ENCODE results near the gene RXRA. TPM values are rescaled to one million over a fixed set of nuclear protein-coding genes. Genes with fewer than 3 reads are reported as not detected.

RXRA gene
- polyA plus RNA-seq, 1 experiment, result 5.3 TPM

GRCh38 chr9:134283111-134283515 is 43.1 kb upstream of the RXRA start:
- Histone ChIP-seq H3K4me3 (ENCODE audit: low read depth, low read length) (no peak overlapping the region), H3K27ac (ENCODE audit: low read depth, low read length) (no peak overlapping the region), H3K9me3 (ENCODE audit: control insufficient read depth, insufficient read depth, low read length) (peaks cover 8% of the 10 kb centered on the region), H3K27me3 (ENCODE audit: control insufficient read depth, insufficient read depth, low read length) (peaks cover 32% of the 10 kb centered on the region)
- DNase-seq (ENCODE audit: low read depth, low spot score), result peak; percentile 13
- CTCF ChIA-PET, result no interaction called here
- POLR2A ChIA-PET, result no interaction called here
- TF ChIP-seq, protein P1, sequence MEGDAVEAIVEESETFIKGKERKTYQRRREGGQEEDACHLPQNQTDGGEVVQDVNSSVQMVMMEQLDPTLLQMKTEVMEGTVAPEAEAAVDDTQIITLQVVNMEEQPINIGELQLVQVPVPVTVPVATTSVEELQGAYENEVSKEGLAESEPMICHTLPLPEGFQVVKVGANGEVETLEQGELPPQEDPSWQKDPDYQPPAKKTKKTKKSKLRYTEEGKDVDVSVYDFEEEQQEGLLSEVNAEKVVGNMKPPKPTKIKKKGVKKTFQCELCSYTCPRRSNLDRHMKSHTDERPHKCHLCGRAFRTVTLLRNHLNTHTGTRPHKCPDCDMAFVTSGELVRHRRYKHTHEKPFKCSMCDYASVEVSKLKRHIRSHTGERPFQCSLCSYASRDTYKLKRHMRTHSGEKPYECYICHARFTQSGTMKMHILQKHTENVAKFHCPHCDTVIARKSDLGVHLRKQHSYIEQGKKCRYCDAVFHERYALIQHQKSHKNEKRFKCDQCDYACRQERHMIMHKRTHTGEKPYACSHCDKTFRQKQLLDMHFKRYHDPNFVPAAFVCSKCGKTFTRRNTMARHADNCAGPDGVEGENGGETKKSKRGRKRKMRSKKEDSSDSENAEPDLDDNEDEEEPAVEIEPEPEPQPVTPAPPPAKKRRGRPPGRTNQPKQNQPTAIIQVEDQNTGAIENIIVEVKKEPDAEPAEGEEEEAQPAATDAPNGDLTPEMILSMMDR (IDR thresholded peaks at IDR 0.05; ENCODE audit: low read depth, low read length), result no peak

DNA sequence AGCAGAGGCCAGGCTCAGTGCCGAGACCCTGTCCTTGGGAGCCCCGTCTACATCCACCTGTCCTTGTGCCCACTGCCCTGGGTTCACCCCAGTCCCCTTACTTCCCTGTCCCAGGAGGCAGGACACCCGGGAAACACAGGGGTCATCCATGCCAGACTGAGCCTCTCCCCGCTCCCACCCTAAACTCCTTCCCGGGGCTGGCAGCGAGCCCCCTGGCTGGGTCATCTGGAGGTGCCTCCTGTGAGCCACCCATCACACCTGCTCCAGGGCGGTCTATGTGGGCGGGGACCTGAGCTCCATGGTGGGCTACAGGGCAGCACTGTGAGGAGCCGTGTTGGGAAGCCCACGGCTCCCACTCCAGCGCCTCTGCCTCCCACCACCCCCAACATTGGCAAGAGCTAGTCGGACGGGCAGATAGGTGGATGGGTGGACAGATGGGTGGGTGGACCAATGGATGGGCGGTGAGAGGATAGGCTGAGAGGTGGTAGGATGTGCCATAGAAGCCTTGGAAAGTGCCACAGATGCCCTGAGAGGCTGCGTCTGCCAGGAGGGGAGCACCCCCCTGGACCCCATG is 42.5 kb upstream of the RXRA start:
- POLR2A ChIA-PET, result interaction anchor here (0.5 kb wide), 1 partner anchor 310 kb away, joined by 3 read pairs; no protein-coding TSS in a partner anchor
- CTCF ChIA-PET, result no interaction called here
- H3K27me3 ChIP-seq (ENCODE audit: control insufficient read depth, insufficient read depth, low read length), result peaks cover 27% of the 10 kb centered on the region
- no peak overlapping the region for H3K27ac ChIP-seq (ENCODE audit: low read depth, low read length)
- DNase-seq (ENCODE audit: low read depth, low spot score), result no peak
- TF ChIP-seq, protein P1 (IDR thresholded peaks at IDR 0.05; ENCODE audit: low read depth, low read length), result no peak
- H3K9me3 ChIP-seq (ENCODE audit: control insufficient read depth, insufficient read depth, low read length), result peaks cover 2% of the 10 kb centered on the region; the same call in 1 of the 2 replicates
- no peak overlapping the region for H3K4me3 ChIP-seq (ENCODE audit: low read depth, low read length)

- Histone ChIP-seq H3K4me3 (ENCODE audit: low read depth, low read length) (no peak overlapping the region), H3K9me3 (ENCODE audit: control insufficient read depth, insufficient read depth, low read length) (no peaks in the 10 kb centered on the region; the same call in 1 of the 2 replicates), H3K27ac (ENCODE audit: low read depth, low read length) (no peak overlapping the region), H3K27me3 (ENCODE audit: control insufficient read depth, insufficient read depth, low read length) (peaks cover 30% of the 10 kb centered on the region)
- POLR2A ChIA-PET, result interaction anchor here (0.5 kb wide), 1 partner anchor 310 kb away, joined by 3 read pairs; no protein-coding TSS in a partner anchor
- CTCF ChIA-PET, result no interaction called here
- TF ChIP-seq, protein P1 (IDR thresholded peaks at IDR 0.05; ENCODE audit: low read depth, low read length), result no peak
- no peak for DNase-seq (ENCODE audit: low read depth, low spot score)
These were observed 42.0 kb upstream of the RXRA start for GRCh38 chr9:134284273-134284672.

DNA sequence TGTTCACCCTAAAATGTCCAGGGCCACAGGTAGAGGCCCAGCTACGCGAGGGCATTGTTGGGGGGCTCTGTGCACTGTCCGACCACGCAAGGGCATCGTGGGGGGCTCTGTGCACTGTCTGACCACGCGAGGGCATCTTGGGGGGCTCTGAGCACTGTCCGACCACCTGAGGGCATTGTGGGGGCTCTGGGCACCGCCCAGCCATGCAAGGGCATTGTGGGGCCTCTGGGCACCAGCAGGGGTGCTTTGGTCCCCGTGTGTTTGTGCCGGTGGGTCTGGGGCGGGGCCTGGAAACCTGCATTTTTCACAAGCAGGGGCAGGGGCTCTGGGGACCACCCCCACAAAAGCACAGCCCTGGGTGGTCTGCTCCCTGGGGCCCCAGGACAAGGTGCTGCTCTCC is 41.5 kb upstream of the RXRA start:
- no peaks in the 10 kb centered on the region; the same call in 1 of the 2 replicates for H3K9me3 ChIP-seq (ENCODE audit: control insufficient read depth, insufficient read depth, low read length)
- peaks cover 31% of the 10 kb centered on the region for H3K27me3 ChIP-seq (ENCODE audit: control insufficient read depth, insufficient read depth, low read length)
- ChIA-PET POLR2A (no interaction called here), CTCF (no interaction called here)
- DNase-seq (ENCODE audit: low read depth, low spot score), result no peak
- no peak overlapping the region for H3K4me3 ChIP-seq (ENCODE audit: low read depth, low read length)
- no peak overlapping the region for H3K27ac ChIP-seq (ENCODE audit: low read depth, low read length)
- TF ChIP-seq, protein P1 (IDR thresholded peaks at IDR 0.05; ENCODE audit: low read depth, low read length), result no peak

DNA sequence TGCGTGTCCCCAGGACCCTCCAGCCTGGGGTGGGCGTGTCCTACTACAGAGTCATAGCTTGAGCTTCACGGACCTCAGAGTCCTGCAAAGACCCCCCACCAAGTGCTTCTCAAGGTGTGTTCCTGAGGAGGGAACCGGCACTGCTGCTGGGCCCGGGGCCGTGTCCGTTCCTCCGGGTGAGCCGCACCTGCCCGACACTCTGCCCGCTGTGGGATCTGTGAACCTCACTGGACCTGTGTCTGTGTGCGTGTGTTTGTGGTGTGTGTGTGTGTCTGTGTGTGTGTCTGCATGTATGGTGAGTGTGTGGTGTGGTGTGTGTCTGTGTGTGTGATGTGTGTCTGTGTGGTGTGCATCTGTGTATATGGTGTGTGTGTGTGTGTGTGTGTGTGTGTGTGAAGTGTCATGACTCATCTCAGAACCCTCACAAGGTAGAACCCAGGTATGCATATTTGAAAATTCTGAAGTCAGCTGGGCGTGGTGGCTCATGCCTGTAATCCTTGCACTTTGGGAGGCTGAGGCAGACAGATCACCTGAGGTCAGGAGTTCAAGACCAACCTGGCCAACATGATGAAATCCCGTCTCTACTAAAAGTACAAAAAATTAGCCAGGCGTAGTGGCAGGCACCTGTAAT is 40.9 kb upstream of the RXRA start:
- peaks cover 34% of the 10 kb centered on the region for H3K27me3 ChIP-seq (ENCODE audit: control insufficient read depth, insufficient read depth, low read length)
- no peak for DNase-seq (ENCODE audit: low read depth, low spot score)
- H3K9me3 ChIP-seq (ENCODE audit: control insufficient read depth, insufficient read depth, low read length), result no peaks in the 10 kb centered on the region; the same call in 1 of the 2 replicates
- no peak overlapping the region for H3K4me3 ChIP-seq (ENCODE audit: low read depth, low read length)
- CTCF ChIA-PET, result no interaction called here
- POLR2A ChIA-PET, result no interaction called here
- TF ChIP-seq, protein P1 (IDR thresholded peaks at IDR 0.05; ENCODE audit: low read depth, low read length), result no peak
- H3K27ac ChIP-seq (ENCODE audit: low read depth, low read length), result no peak overlapping the region
